Stimulated activated CD8-positive, alpha-beta memory T cell treated with anti-CD3 and anti-CD28 coated beads, Interleukin-12 subunit alpha, Interleukin-12 subunit beta, amount 100 ng/mL, for 1 hour (primary cell): ENCODE measurements around the gene EDEM1.
A peak's percentile ranks its signal among the peaks of the same experiment; 100 is the strongest.
"Not testable (repeated sequence)": the region's sequence is repeated elsewhere in the genome, so short reads cannot be mapped to it uniquely, and the experiment has no call there.

Experiments
- DNase-seq: peaks from one replicate; pipeline ENCODE4 v3.0.0-alpha.2; 2020; ENCODE audit warnings: low read depth

EDEM1 gene

DNA sequence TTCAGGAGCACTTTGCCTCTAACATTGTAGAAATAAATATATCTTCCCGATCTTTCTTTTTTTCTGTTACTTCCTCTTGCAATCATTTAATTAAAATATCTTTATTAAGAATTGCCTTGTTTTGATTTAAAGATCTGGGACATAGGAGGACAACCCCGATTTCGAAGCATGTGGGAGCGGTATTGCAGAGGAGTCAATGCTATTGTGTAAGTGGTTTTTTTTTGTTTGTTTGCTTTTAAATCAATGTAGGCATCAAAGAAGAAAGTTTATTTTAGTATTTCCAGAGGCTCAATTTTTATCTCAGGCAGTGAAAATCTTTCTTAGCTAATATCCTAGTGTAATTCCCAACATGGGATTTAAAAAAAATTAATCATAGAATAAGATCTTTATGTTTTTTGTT lies 15.5 kb upstream of the EDEM1 start:
- DNase-seq = no peak

GRCh38 chr3:5179036-5179435 lies 8.5 kb upstream of the EDEM1 start:
- not testable (repeated sequence) for DNase-seq

- DNase-seq = no peak
Observed at GRCh38 chr3:5181469-5182141, 5.9 kb upstream of the EDEM1 start.

GRCh38 chr3:5183714-5184113 lies 3.8 kb upstream of the EDEM1 start:
- DNase-seq = not testable (repeated sequence)

DNA sequence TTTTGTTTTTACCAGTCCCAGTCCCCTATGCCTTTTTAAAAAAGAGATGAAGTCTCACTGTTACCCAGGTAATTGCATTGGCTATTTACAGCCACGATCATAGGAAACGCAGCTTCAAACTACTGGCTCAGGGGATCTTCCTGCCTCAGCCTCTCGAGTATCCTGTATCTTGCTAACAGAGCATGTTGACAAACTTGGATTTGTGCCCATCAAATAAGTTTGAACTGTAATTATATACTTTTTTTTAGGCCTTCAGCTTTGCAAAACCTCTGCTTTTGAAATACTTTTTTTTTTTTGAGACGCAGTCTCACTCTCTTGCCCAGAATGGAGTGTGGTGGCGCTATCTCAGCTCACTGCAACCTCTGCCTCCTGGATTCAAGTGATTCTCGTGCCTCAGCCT lies 3.0 kb upstream of the EDEM1 start:
- no peak for DNase-seq

- no peak for DNase-seq
Observed at GRCh38 chr3:5185093-5185673, 2.3 kb upstream of the EDEM1 start.

- DNase-seq = no peak
Observed at GRCh38 chr3:5186089-5186857, 1.2 kb upstream of the EDEM1 start.

DNA sequence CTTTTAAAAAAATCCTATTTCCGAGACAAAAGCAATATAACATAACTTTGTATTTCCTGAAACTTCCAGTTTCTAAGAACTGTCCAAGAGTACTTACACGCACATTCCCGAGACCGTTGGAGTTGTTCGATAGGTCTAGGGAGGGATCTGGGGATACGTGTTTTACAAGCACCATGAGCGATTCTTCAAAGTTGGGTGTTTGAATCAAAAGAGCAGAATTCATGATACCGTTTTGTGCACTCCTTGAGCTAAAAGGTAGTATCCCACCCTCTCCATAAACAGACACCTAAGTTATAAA lies 700 bp upstream of the EDEM1 start:
- no peak for DNase-seq

DNA sequence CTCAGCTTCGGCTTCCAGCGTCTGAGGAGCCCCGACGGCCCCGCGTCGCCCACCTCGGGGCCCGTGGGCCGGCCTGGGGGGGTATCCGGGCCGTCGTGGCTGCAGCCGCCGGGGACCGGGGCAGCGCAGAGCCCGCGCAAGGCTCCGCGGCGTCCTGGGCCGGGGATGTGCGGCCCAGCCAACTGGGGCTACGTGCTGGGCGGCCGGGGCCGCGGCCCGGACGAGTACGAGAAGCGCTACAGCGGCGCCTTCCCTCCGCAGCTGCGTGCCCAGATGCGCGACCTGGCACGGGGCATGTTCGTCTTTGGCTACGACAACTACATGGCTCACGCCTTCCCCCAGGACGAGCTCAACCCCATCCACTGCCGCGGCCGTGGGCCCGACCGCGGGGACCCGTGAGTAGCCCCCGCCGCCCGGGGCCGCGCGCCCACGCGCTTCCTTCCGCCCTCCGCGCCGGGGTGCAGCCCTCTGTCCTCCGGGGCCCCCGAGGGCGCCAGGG lies 462 bp downstream of the EDEM1 start:
- DNase-seq = peak; percentile 26

DNA sequence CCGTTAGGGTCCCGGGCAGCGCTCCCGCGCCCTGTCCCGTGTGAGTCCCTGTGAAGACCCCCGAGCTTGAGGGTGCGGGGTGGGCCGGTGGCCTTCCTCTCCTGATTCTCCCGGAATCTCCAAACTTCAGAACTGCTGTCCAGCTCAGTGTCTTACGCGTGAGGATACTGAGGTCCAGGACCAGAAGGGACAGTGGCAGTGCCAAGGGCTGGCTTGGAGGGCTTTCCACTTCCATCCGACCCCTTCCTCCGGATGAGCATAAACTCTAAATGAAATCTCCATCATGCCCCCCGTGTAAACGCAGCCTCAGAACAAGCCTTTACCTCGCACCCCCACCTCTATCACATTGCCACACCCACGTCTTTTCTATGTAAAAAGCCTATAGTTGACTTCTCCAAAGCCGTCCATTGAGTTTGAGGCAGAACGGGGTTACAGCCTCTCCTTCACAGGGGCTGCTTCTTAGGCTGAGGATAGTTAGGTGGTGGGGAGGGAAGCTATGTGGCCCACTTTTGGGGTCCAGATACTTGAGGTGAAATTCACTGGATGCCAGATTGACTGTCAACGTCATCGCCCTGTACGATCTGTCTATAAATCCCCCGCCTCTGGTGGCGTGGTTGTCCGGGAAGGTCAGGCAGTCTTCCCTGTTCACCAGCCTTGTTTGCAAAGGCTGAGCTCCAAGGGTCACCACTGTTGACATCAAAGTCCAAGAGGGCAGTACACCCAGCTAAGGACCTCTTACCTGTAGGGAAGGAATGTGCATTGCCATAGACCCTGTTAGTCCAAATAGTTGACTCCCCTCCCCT lies 1.1 kb downstream of the EDEM1 start:
- no peak for DNase-seq

- DNase-seq = no peak
Observed at GRCh38 chr3:5190147-5190791, 2.8 kb downstream of the EDEM1 start.

- no peak for DNase-seq
Observed at GRCh38 chr3:5191555-5192304, 4.2 kb downstream of the EDEM1 start.

DNA sequence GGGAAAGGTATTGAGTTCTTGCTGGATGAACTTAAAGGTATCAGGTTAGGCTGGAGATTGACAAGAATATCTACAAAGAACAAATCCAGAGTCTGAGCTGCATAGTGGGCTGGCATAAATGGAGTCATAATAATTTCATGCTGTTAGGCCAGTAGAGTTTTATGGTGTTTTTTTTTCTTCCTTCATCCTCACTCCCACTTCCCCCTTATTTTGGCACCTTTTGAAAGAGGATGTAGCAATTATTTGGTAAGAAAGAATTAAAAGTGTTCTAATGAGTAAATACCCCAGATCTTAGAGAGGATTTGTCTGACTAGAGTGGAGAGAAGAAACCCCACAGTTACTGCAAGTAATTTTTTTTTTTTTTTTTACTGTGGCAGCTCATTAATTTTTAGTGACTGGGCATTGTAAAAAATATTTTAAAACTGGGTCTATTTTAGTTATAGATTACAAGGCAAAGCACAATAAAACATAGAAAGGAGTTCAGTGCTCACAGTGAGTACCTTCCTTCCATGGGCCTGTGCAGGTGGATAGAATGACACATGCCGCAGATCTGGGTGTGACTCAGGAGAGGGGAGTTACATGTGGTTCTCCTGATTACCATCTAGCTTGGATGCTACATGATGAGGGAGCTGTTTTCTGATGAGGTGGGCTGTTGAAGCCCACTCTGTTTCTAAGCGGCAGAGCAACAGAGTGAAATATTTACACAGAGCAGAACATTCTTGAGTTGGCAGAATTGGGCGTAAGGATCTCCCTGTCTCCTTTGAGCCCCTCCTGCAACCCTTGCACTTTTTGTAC lies 5.3 kb downstream of the EDEM1 start:
- DNase-seq = no peak

DNA sequence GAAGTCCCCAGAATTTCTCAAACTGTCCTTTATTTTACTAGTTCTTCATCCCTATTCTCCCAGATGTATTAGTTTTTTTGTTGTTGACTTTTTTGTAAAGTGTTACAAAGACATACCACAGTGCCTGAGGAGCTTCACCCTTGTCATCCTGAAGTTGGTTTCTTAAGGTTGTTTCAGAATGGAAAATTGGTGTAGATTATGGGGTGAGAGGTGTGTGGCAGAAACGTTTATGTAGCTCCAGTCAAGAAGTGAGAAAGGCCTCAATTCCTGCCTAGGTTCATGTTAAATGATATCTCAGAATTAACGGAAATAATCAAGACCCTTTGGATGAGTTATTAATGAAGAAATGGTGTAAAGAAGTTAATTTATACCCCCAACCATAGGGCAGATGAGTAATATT lies 6.8 kb downstream of the EDEM1 start:
- no peak for DNase-seq

DNA sequence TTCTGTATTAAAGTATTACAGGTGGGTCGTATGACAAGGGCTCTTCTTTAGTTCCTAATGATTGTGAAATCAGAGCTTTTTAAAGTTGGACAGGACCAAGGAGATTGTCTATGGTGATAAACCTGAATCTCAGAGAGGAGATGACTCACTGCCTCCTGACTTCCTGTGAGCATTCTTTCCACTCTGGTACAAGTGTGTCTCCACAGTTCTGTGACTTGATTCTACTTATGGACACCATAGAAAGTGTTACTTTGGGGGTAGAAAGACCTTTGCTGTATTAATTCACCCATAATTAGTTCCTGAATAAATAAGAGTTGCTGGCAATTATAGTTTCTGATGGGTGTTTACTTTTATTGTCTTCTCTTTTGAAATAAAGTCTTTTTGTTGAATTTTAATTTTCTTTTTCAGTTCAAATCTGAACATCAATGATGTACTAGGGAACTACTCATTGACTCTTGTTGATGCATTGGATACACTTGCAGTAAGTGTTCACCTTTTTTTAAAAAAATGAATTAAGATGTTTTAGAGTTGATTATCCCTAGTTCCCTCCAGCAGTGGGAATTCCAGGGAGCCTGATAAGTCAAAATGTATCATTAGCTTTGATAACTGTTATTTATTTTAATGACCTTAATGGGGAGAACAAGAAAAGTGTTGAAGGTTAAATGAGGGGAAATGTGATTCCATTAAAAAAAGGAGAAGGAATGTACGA lies 7.4 kb downstream of the EDEM1 start:
- peak; percentile 47 for DNase-seq

DNA sequence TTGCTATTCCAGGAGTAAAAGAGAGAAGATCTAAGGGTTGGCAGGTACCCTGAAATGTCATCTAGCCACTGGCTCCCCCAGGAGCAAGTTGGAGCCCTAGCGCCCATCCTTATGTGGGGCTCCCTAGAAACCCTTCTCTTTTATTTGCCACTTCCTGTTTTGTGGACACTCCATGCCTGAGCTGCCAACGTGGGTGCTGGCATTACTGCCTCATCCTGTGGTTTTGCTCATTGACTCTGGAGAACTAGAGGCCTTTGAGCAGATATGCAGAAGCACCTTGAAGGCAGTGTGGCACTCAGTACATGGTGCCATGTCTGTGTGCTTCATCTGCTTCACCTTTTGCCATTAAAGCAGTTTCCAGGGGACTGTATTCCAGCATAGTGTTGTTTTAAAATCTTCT lies 8.1 kb downstream of the EDEM1 start:
- no peak for DNase-seq

DNA sequence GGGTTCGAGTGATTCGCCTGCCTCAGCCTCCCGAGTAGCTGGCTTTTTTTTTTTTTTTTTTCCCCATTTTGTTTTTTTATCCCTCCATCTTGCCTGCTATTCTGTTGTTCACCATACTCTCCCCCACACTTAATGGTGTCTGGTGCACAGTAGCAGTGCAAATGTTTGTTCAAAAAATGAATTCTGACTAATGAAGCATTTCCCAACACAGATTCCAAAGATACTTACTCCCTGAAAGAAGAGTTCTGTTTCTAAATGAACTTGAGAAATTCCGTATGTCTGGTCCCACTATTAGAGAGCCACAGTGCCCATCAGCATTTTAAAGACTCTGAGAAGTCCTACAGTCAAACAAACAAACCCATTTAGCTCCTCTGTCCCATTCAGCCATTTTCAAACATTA lies 9.5 kb downstream of the EDEM1 start:
- no peak for DNase-seq

DNA sequence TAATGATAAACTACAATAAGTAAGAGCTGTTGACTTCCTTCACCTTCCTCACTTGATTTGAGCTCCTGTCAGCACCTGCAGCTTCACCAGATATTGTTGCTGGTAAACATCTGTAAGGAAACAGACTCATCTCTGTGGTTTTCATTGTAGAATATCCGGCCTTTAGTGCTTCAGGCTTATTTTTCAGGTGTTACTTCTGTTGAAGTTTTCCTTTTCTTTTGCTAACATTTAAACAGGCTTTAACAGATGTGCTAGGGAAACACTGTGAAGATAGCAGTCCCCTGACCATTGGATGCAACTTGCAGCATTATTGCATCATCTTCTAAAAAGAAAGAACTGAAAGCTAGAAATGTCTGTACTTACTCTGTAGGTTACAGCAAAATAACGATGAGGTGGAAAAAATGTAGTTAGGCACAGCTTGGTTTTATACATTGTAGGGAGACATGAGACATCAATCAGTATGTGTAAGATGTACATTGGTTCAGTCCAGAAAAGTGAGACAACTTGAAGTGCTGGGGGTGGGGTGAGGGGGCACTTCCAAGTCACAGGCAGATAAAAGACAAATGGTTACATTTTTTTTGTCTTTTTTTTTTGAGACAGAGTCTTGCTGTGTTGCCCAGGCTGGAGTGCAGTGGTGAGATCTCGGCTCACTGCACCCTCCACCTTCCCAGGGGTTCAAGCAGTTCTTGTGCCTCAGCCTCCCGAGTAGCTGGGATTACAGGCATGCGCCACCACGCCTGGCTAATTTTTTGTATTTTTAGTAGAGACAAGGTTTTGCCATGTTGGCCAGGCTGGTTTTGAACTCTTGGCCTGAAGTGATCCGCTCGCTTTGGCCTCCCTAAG lies 10.2 kb downstream of the EDEM1 start:
- no peak for DNase-seq

- no peak for DNase-seq
Observed at GRCh38 chr3:5198313-5198677, 10.8 kb downstream of the EDEM1 start.
